ENCODE measurements around the gene BSN. TPM values are rescaled to one million over a fixed set of nuclear protein-coding genes. Genes with fewer than 3 reads are reported as not detected.

The BSN gene, protein sequence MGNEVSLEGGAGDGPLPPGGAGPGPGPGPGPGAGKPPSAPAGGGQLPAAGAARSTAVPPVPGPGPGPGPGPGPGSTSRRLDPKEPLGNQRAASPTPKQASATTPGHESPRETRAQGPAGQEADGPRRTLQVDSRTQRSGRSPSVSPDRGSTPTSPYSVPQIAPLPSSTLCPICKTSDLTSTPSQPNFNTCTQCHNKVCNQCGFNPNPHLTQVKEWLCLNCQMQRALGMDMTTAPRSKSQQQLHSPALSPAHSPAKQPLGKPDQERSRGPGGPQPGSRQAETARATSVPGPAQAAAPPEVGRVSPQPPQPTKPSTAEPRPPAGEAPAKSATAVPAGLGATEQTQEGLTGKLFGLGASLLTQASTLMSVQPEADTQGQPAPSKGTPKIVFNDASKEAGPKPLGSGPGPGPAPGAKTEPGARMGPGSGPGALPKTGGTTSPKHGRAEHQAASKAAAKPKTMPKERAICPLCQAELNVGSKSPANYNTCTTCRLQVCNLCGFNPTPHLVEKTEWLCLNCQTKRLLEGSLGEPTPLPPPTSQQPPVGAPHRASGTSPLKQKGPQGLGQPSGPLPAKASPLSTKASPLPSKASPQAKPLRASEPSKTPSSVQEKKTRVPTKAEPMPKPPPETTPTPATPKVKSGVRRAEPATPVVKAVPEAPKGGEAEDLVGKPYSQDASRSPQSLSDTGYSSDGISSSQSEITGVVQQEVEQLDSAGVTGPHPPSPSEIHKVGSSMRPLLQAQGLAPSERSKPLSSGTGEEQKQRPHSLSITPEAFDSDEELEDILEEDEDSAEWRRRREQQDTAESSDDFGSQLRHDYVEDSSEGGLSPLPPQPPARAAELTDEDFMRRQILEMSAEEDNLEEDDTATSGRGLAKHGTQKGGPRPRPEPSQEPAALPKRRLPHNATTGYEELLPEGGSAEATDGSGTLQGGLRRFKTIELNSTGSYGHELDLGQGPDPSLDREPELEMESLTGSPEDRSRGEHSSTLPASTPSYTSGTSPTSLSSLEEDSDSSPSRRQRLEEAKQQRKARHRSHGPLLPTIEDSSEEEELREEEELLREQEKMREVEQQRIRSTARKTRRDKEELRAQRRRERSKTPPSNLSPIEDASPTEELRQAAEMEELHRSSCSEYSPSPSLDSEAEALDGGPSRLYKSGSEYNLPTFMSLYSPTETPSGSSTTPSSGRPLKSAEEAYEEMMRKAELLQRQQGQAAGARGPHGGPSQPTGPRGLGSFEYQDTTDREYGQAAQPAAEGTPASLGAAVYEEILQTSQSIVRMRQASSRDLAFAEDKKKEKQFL (N-terminal part only)
- total RNA-seq = under 1 TPM; 0.17 to 0.21 TPM

DNA sequence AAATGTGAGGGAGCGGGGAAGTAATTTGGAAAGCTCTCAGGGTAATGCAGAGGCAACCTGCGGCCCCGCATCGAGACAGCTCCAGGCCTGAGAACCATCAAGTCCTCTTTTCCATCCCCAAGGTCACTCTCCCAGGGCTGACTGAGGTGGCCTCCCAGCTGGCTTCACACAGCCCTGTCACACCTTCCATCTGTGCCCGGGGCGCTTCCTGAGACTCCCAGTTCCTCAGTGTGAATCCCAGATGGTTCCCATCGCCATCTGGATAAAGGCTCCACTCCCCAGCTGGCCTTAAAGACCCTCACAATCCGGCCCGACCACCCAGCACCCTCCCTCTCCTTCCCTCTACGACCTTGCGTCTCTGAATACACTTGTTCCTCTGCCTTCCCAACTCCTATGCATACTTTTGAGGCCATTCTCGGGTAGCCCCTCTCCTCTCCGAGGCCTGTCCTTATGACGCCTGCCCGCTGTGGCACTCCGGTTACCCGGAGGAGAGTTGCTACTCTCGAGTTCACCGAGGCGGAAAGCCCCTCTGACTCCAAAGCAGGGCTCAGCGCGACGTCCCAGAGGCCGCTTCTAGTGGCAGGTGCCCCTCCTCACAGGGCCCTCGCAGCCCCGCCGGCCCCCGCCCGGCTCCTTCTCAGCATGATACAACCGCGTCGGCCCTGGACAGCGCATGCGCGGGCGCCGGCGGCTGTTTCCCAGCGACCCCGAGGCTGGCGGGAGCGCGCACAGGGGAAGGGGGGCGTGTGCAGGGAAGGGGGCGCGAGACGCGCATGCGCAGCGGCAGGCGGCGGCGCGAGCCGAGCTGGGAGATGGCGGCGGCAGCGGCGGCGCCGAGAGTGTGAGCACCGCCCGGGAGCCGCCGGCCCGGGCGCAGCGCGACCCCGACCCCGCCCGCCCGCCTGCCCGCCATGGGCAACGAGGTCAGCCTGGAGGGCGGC, at the start of gene BSN:
Gene BSN, plus strand, starts transcription at position 786 of the 941 bp plus-strand sequence. Its CDS starts 126 bp downstream, at position 912.
- TF ChIP-seq, protein P1, sequence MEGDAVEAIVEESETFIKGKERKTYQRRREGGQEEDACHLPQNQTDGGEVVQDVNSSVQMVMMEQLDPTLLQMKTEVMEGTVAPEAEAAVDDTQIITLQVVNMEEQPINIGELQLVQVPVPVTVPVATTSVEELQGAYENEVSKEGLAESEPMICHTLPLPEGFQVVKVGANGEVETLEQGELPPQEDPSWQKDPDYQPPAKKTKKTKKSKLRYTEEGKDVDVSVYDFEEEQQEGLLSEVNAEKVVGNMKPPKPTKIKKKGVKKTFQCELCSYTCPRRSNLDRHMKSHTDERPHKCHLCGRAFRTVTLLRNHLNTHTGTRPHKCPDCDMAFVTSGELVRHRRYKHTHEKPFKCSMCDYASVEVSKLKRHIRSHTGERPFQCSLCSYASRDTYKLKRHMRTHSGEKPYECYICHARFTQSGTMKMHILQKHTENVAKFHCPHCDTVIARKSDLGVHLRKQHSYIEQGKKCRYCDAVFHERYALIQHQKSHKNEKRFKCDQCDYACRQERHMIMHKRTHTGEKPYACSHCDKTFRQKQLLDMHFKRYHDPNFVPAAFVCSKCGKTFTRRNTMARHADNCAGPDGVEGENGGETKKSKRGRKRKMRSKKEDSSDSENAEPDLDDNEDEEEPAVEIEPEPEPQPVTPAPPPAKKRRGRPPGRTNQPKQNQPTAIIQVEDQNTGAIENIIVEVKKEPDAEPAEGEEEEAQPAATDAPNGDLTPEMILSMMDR (IDR thresholded peaks at IDR 0.05) = no peak
- peak within 1 kb of the TSS; percentile 56 to 62 for H3K9ac ChIP-seq (ENCODE audit: low read depth in 2 of 2, low read length in 2 of 2)
- intact Hi-C loops (cut with DNase I) = no loop called here

DNA sequence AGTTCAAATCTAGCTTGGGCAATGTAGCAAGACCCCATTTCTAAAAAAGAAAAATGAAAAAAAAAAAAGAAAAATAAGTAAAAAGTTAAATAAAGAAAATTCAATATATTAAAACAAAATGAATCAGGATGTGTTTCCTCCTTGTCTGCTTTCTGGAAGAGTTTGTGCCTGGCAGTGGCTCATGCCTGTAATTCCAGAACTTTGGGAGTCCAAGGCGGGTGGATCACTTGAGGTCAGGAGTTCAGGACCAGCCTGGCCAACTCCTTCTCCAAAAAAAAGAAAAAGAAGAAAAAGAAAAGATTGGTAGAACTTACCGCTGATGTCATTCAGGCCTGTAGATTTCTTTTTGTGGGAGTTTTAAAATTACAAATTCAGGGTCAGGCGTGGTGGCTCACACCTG, 47.4 kb upstream of the BSN start:
- Histone ChIP-seq H3K27ac (no peak overlapping the region), H3K4me3 (no peak overlapping the region), H3K27me3 (no peaks in the 10 kb centered on the region), H3K9ac (ENCODE audit: low read depth in 2 of 2, low read length in 2 of 2) (no peak overlapping the region), H3K4me1 (no peaks in the 10 kb centered on the region), H3K36me3 (no peaks in the 10 kb centered on the region), H3K9me3 (no peaks in the 10 kb centered on the region)
- intact Hi-C loops (cut with DNase I) = no loop called here
- no peak for DNase-seq
- TF ChIP-seq, protein P1 (IDR thresholded peaks at IDR 0.05) = no peak

More for the DNA sequence above, at the start of gene BSN:
- Histone ChIP-seq H3K4me3 (peak within 1 kb of the TSS; percentile 57), H3K27ac (no peak within 1 kb of the TSS), H3K4me1 (peaks cover 4% of the 10 kb centered on the region), H3K36me3 (no peaks in the 10 kb centered on the region), H3K9me3 (no peaks in the 10 kb centered on the region), H3K27me3 (no peaks in the 10 kb centered on the region)
- peak; percentile 82 for DNase-seq

DNA sequence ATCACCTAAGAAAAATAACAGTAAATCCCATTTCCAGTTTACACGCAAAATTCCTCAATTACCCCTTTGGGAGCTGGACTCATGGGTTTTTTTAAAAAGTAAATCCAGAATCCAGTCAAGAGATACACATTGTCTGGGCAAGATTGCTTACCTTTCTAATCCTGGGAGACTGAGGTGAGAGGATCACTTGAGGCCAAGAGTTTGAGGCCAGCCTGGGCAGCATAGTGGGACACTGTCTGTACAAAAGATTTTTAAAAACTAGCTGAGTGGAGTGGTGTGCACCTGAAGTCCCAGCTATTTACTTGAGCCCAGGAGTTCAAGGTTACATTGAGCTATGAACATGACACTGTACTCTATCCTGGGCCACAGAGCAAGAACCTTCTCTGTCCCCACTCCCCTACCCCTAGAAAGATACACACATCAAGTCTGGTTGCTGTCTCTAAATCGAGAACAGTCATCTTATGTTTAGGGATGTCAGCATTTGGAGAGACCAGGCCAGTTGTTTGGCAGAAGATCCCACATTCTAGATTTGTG, 45.2 kb upstream of the BSN start:
- no peak overlapping the region for H3K4me3 ChIP-seq
- no peak overlapping the region for H3K27ac ChIP-seq
- intact Hi-C loops (cut with DNase I) = no loop called here
- H3K9me3 ChIP-seq = no peaks in the 10 kb centered on the region
- H3K36me3 ChIP-seq = no peaks in the 10 kb centered on the region
- H3K4me1 ChIP-seq = no peaks in the 10 kb centered on the region
- no peaks in the 10 kb centered on the region for H3K27me3 ChIP-seq
- TF ChIP-seq, protein P1 (IDR thresholded peaks at IDR 0.05) = no peak
- no peak for DNase-seq
- no peak overlapping the region for H3K9ac ChIP-seq (ENCODE audit: low read depth in 2 of 2, low read length in 2 of 2)

DNA sequence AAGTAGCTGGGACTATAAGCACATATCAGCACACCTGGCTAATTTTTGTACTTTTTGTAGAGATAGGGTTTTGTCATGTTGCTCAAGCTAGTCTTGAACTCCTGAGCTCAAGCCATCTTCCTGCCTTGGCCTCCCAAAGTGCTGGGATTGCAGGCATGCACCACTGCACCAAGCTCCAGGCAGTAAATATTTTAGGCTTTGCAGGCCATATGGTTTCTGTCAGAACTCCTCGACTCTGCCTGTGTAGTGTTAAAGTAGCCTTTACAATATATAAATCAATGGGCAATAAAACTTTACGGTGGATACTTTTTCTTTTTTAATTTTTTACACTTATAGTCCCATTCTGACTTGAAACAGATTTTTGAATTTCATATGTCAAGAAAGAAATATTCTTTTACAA, 42.6 kb upstream of the BSN start:
- H3K9ac ChIP-seq (ENCODE audit: low read depth in 2 of 2, low read length in 2 of 2) = no peak overlapping the region
- no peaks in the 10 kb centered on the region for H3K27me3 ChIP-seq
- H3K27ac ChIP-seq = no peak overlapping the region
- TF ChIP-seq, protein P1 (IDR thresholded peaks at IDR 0.05) = no peak
- no peaks in the 10 kb centered on the region for H3K9me3 ChIP-seq
- no peak for DNase-seq
- H3K4me1 ChIP-seq = no peaks in the 10 kb centered on the region
- H3K36me3 ChIP-seq = no peaks in the 10 kb centered on the region
- intact Hi-C loops (cut with DNase I) = no loop called here
- H3K4me3 ChIP-seq = no peak overlapping the region

Measured in colonic mucosa (tissue), 4 donors.